Measurements from ENCODE around the gene MRTO4. TPM values are rescaled to one million over a fixed set of nuclear protein-coding genes. Genes with fewer than 3 reads are reported as not detected.

The MRTO4 gene
- total and polyA plus RNA-seq, 9 of the 15 experiments (the other 6 are each of a cell fraction or from before 2014, with no cell fraction given): 62.0 to 173 (median 146) TPM

GRCh38 chr1:19294638-19295037, 43.0 kb downstream of the MRTO4 start:
- Histone ChIP-seq H3K4me1 (replicated peaks in 1 of 2; ENCODE audit: control insufficient read depth in 2 of 2, insufficient read depth in 2 of 2, low read length in 2 of 2) (no peaks in the 10 kb centered on the region), H3K9me3 (replicated peaks; ENCODE audit: control insufficient read depth, insufficient read depth, low read depth, low read length) (no peaks in the 10 kb centered on the region), H3K9ac (ENCODE audit: insufficient read depth in 1 of 2, low read depth in 2 of 2, low read length in 2 of 2) (no peak overlapping the region), H3K79me2 (ENCODE audit: control insufficient read depth, insufficient read depth, low read length) (no peaks in the 10 kb centered on the region), H3K27me3 (ENCODE audit: control insufficient read depth in 2 of 2, insufficient read depth in 2 of 2, low read length in 2 of 2) (no peaks in the 10 kb centered on the region), H3K36me3 (ENCODE audit: control insufficient read depth, insufficient read depth, low read length) (no peaks in the 10 kb centered on the region), H3K4me3 (no peak overlapping the region), H2AFZ (ENCODE audit: low read depth, low read length) (no peak overlapping the region), H3K9me1 (ENCODE audit: control insufficient read depth, insufficient read depth, low read length) (no peaks in the 10 kb centered on the region), H3K4me2 (ENCODE audit: insufficient read depth, low read length) (no peak overlapping the region), H3K27ac (ENCODE audit: extremely low read depth, low read depth, low read length) (no peak overlapping the region), H4K20me1 (replicated peaks; ENCODE audit: control insufficient read depth, insufficient read depth, low read length) (no peaks in the 10 kb centered on the region)
- FAIRE-seq (no peak), ATAC-seq (no peak), DNase-seq (ENCODE audit: extremely low read depth in 1 of 4, low spot score in 3 of 4) (no peak)
- ChIA-PET POLR2A (interaction anchor here (0.7 to 1.4 kb wide), 2 partner anchors 10 to 26 kb away, joined by 3 read pairs; no protein-coding TSS in a partner anchor), CTCF (ENCODE audit: low intra/inter-chr PET ratio) (no interaction called here)
- intact Hi-C loops (cut with micrococcal nuclease): no loop called here
- WGBS (ENCODE audit: insufficient coverage, low coverage, missing lambda C conversion rate): 56% methylated on average over 1 of the region's 2 CpGs
- in situ Hi-C loops (cut with MboI): no loop called here
- BruUV-seq (replicated peaks): no TSS peak
- TF ChIP-seq CBX3 (IDR thresholded peaks at IDR 0.05; ENCODE audit: borderline replicate concordance in 1 of 2, low read length in 2 of 2) (peak in 1 of 2 experiments; percentile 82; a peak in 1 of 3 replicates), CBX5 (IDR thresholded peaks at IDR 0.05; ENCODE audit: borderline replicate concordance, low read depth) (0 out of 2 replicates have a peak, but pooled peaks have one; percentile 48), CEBPB (tag; IDR thresholded peaks at IDR 0.05) (peak; percentile 55; the same call in 1 of the 2 replicates), ZNF354B (CRISPR knock-in tag; IDR thresholded peaks at IDR 0.05) (no peak), TEAD4 (IDR thresholded peaks at IDR 0.05; ENCODE audit: low read length) (no peak), TEAD4 (CRISPR knock-in tag; IDR thresholded peaks at IDR 0.05; ENCODE audit: borderline replicate concordance) (no peak), CEBPG (CRISPR knock-in tag; IDR thresholded peaks at IDR 0.05) (no peak), CEBPG (tag; conservative IDR thresholded peaks at IDR 0.05 in 1 of 2, IDR thresholded peaks at IDR 0.05 in 1 of 2) (peak in 1 of 2 experiments; percentile 47; a peak in 1 of 4 replicates), SIN3A (IDR thresholded peaks at IDR 0.05; ENCODE audit: borderline replicate concordance in 2 of 2, control insufficient read depth in 1 of 2, low read depth in 2 of 2, low read length in 2 of 2) (no peak), ZFPM2 (CRISPR knock-in tag; IDR thresholded peaks at IDR 0.05) (no peak), PPARD (CRISPR knock-in tag; IDR thresholded peaks at IDR 0.05) (no peak), TRIM28 (IDR thresholded peaks at IDR 0.05) (peak; percentile 78)

All from K562 (cell line).